DND-41 (cell line): ENCODE results near the gene SEC24D.

ENCODE experiments used
- EZH2 ChIP-seq: IDR thresholded peaks from 3 replicates; pipeline ENCODE4 v1.6.1; 2012; ENCODE audit warnings: borderline replicate concordance, low read depth, mild to moderate bottlenecking, moderate library complexity, low read length, inconsistent platforms; ENCODE audit not compliant: severe bottlenecking
- TF ChIP-seq, protein P1 (sequence below): IDR thresholded peaks from 2 replicates; pipeline ENCODE4 v1.5.1; 2012; ENCODE audit warnings: borderline replicate concordance, low read length, moderate library complexity, mild to moderate bottlenecking; ENCODE audit not compliant: poor library complexity, severe bottlenecking; ENCODE audit errors: extremely low read depth

DNA sequence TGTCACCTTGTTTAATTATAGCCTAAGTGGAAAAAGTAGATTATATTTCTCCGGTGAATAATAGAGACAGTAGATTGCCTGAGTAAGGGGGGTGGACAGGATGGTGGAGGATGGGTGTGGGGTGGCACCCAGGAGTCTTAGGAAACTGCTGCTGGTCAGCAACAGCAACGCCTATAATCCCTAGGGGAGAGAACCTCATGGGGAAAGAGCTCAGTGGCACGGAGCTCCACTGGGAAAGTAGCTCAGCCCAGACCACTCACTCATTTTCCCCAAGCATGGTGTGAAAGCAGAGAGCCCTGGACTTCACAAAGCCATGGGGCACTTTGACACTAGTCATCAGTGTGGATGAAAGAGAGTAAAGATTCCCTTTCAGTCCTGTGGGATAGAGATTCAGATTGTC is 119.6 kb downstream of the SEC24D start:
- TF ChIP-seq, protein P1, sequence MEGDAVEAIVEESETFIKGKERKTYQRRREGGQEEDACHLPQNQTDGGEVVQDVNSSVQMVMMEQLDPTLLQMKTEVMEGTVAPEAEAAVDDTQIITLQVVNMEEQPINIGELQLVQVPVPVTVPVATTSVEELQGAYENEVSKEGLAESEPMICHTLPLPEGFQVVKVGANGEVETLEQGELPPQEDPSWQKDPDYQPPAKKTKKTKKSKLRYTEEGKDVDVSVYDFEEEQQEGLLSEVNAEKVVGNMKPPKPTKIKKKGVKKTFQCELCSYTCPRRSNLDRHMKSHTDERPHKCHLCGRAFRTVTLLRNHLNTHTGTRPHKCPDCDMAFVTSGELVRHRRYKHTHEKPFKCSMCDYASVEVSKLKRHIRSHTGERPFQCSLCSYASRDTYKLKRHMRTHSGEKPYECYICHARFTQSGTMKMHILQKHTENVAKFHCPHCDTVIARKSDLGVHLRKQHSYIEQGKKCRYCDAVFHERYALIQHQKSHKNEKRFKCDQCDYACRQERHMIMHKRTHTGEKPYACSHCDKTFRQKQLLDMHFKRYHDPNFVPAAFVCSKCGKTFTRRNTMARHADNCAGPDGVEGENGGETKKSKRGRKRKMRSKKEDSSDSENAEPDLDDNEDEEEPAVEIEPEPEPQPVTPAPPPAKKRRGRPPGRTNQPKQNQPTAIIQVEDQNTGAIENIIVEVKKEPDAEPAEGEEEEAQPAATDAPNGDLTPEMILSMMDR: no peak
- no peak for TF ChIP-seq EZH2
